B cell (primary cell): ENCODE data around the gene LAMA2. TPM values are rescaled to one million over a fixed set of nuclear protein-coding genes. Genes with fewer than 3 reads are reported as not detected.

Source experiments
- ATAC-seq: fragments of 200-7000 bp; cut with Tn5 transposase; one replicate; pipeline ENCODE4 v1.10.0; 2021; ENCODE audit warnings: low read depth, mild to moderate bottlenecking, moderate number of reproducible peaks, moderate library complexity
- CTCF ChIA-PET: fragments of 350-600 bp; sonication (Branson Sonifier 250); formaldehyde crosslinking; loops from one replicate; lab custom pipeline; 2021; ENCODE audit warnings: antibody characterized with exemption, inconsistent platforms; lab: Charles Lee
- POLR2A ChIA-PET: fragments of 350-600 bp; sonication (Branson Sonifier 250); formaldehyde crosslinking; loops from one replicate; lab custom pipeline; 2021; ENCODE audit warnings: antibody characterized with exemption; lab: Charles Lee
- DNase-seq: peaks from one replicate; pipeline ENCODE4 v3.0.0; 2013
- H2AFZ ChIP-seq: 2 replicates; pipeline ENCODE4 v1.6.1; 2012; ENCODE audit warnings: mild to moderate bottlenecking, low read depth, low read length; ENCODE audit not compliant: insufficient read depth, poor library complexity, severe bottlenecking
- H3K27ac ChIP-seq, 2 donors: 1 replicate in 1 of 2; 2 replicates in 1 of 2; pipeline ENCODE4 v1.5.1; 2012 to 2013; ENCODE audit warnings: low read length in 2 of 2, mild to moderate bottlenecking in 2 of 2, moderate library complexity in 1 of 2
- H3K27me3 ChIP-seq, 4 experiments: fragments of 200-600 bp in 1 of 4; sonication (generic) in 1 of 4; replicated peaks in 1 of 4; 1 replicate in 2 of 4; 2 replicates in 2 of 4; pipeline versions ENCODE4 v1.6.1 to v1.7.0; 2013 to 2016; ENCODE audit warnings: low read length in 3 of 4, mild to moderate bottlenecking in 2 of 4, mixed read lengths in 1 of 4, moderate library complexity in 1 of 4; ENCODE audit not compliant: insufficient read depth in 4 of 4, control insufficient read depth in 3 of 4; ENCODE audit errors: control extremely low read depth in 1 of 4
- H3K36me3 ChIP-seq, 2 experiments: replicated peaks in 1 of 2; 1 replicate in 1 of 2; 2 replicates in 1 of 2; pipeline versions ENCODE4 v1.6.1 to v1.7.1; 2013; ENCODE audit warnings: low read length in 1 of 2; ENCODE audit not compliant: insufficient read depth in 2 of 2, control insufficient read depth in 1 of 2; ENCODE audit errors: control extremely low read depth in 1 of 2, extremely low read depth in 1 of 2
- H3K4me1 ChIP-seq, 2 donors: fragments of 200-600 bp in 1 of 2; sonication (generic) in 1 of 2; 1 replicate in 1 of 2; 2 replicates in 1 of 2; pipeline versions ENCODE4 v1.5.1 to v1.6.1; 2013 to 2017; ENCODE audit warnings: low read length in 2 of 2; ENCODE audit not compliant: control insufficient read depth in 2 of 2, insufficient read depth in 2 of 2
- H3K4me2 ChIP-seq: replicated peaks from 2 replicates; pipeline ENCODE3; 2012; ENCODE audit warnings: mild to moderate bottlenecking, low read depth, low read length; ENCODE audit not compliant: poor library complexity, severe bottlenecking
- H3K4me3 ChIP-seq, 5 experiments: fragments of 200-600 bp in 1 of 5; sonication (generic) in 1 of 5; 1 replicate in 3 of 5; 2 replicates in 2 of 5; pipeline versions ENCODE4 v1.5.1 to v1.7.0; 2011 to 2016; ENCODE audit warnings: low read length in 4 of 5, mild to moderate bottlenecking in 4 of 5, low read depth in 2 of 5, control low read depth in 1 of 5, moderate library complexity in 1 of 5; ENCODE audit not compliant: insufficient read depth in 1 of 5; ENCODE audit errors: control extremely low read depth in 1 of 5, extremely low read depth in 1 of 5
- H3K79me2 ChIP-seq: fragments of 200-600 bp; sonication (generic); one replicate; pipeline ENCODE4 v1.6.0; 2016; ENCODE audit warnings: low read length; ENCODE audit not compliant: control insufficient read depth, insufficient read depth
- H3K9ac ChIP-seq: fragments of 200-600 bp; sonication (generic); 2 replicates; pipeline ENCODE4 v1.6.1; 2017; ENCODE audit warnings: mild to moderate bottlenecking, low read length, moderate library complexity
- H3K9me3 ChIP-seq, 3 donors: one replicate each; pipeline versions ENCODE4 v1.6.1 to v1.7.1; 2013; ENCODE audit warnings: low read length in 2 of 3; ENCODE audit not compliant: control insufficient read depth in 2 of 3, insufficient read depth in 1 of 3; ENCODE audit errors: control extremely low read depth in 1 of 3
- H4K20me1 ChIP-seq: 2 replicates; pipeline ENCODE4 v1.6.0; 2012; ENCODE audit warnings: mild to moderate bottlenecking, low read length; ENCODE audit not compliant: insufficient read depth, control insufficient read depth, poor library complexity, severe bottlenecking
- H3K27ac Mint-ChIP-seq: one replicate; pipeline ENCODE4 v1.8.0; 2021; ENCODE audit warnings: mixed read lengths
- H3K27me3 Mint-ChIP-seq: one replicate; pipeline ENCODE4 v1.8.0; 2021; ENCODE audit warnings: mixed read lengths
- H3K4me1 Mint-ChIP-seq: one replicate; pipeline ENCODE4 v1.8.0; 2021; ENCODE audit warnings: mixed read lengths
- H3K4me3 Mint-ChIP-seq: one replicate; pipeline ENCODE4 v1.8.0; 2021; ENCODE audit warnings: mixed read lengths
- H3K9me3 Mint-ChIP-seq: one replicate; pipeline ENCODE4 v1.8.0; 2022; ENCODE audit warnings: mixed read lengths; ENCODE audit not compliant: insufficient read depth
- CTCF ChIP-seq: fragments of 200-600 bp; IDR thresholded peaks from one replicate; pipeline ENCODE4 v1.8.0; 2022; ENCODE audit warnings: antibody characterized with exemption, mild to moderate bottlenecking
- EZH2 ChIP-seq: IDR thresholded peaks from 2 replicates; pipeline ENCODE4 v1.6.1; 2012; ENCODE audit warnings: borderline replicate concordance, low read depth, mild to moderate bottlenecking, moderate library complexity, low read length; ENCODE audit not compliant: insufficient read depth, poor library complexity, severe bottlenecking
- WGBS: methylation state at CpG from one replicate; pipeline ENCODE4 v1.1.5; 2013; ENCODE audit warnings: missing lambda C conversion rate; ENCODE audit not compliant: insufficient coverage; 5-methylcytosine and 5-hydroxymethylcytosine counted together
- intact Hi-C: fragments of 100-400 bp; cut with micrococcal nuclease; formaldehyde crosslinking; loops from one replicate; pipeline ENCODE4 v1.10.0; 2022
- polyA plus RNA-seq: library from polyadenylated mRNA; depleted of rRNA; stranded (reverse); fragments of >200 nt; gene quantifications from 2 replicates; pipeline ENCODE4 v1.2.3, GENCODE V29; 2012
- total RNA-seq, 2 donors: library from RNA; stranded (reverse); fragments of 120-200 nt in 1 of 2; gene quantifications; 1 replicate in 1 of 2; 2 replicates in 1 of 2; pipeline versions ENCODE4 v1.2.3 to v1.2.4, GENCODE V29; 2013 to 2022

LAMA2 gene
- total and polyA plus RNA-seq, 2 donors (not counting 1 experiment from before 2014, with no cell fraction given): 0.16 TPM; not detected in 1

GRCh38 chr6:129130106-129130505 is 247.2 kb downstream of the LAMA2 start:
- Mint-ChIP-seq H3K27ac (no peak overlapping the region), H3K27me3 (no peaks in the 10 kb centered on the region), H3K4me1 (no peaks in the 10 kb centered on the region), H3K9me3 (no peaks in the 10 kb centered on the region), H3K4me3 (no peak overlapping the region)
- DNase-seq (no peak), ATAC-seq (no peak)
- no peaks in the 10 kb centered on the region for H3K36me3 ChIP-seq
- H3K9me3 ChIP-seq: no peaks in the 10 kb centered on the region
- POLR2A ChIA-PET: no interaction called here
- no peaks in the 10 kb centered on the region for H3K4me1 ChIP-seq
- CTCF ChIA-PET: no interaction called here
- H3K4me3 ChIP-seq: no peak overlapping the region
- intact Hi-C loops: no loop called here
- no peak overlapping the region for H2AFZ ChIP-seq
- no peak overlapping the region for H3K27ac ChIP-seq
- no peak overlapping the region for H3K9ac ChIP-seq
- no peaks in the 10 kb centered on the region for H4K20me1 ChIP-seq
- no peaks in the 10 kb centered on the region for H3K27me3 ChIP-seq
- H3K4me2 ChIP-seq: no peak overlapping the region
- no peaks in the 10 kb centered on the region for H3K79me2 ChIP-seq
- TF ChIP-seq EZH2 (no peak), CTCF (no peak)

GRCh38 chr6:129130959-129131681 is 248.2 kb downstream of the LAMA2 start:
- no peaks in the 10 kb centered on the region for H3K9me3 ChIP-seq
- ATAC-seq (no peak), DNase-seq (no peak)
- H3K4me1 ChIP-seq: no peaks in the 10 kb centered on the region
- H3K4me3 Mint-ChIP-seq: no peak overlapping the region
- H3K4me3 ChIP-seq: no peak overlapping the region
- H3K27ac ChIP-seq: no peak overlapping the region
- no peak overlapping the region for H3K27ac Mint-ChIP-seq
- H3K36me3 ChIP-seq: no peaks in the 10 kb centered on the region
- no peaks in the 10 kb centered on the region for H4K20me1 ChIP-seq
- no peaks in the 10 kb centered on the region for H3K79me2 ChIP-seq
- H3K27me3 ChIP-seq: no peaks in the 10 kb centered on the region
- H3K9me3 Mint-ChIP-seq: no peaks in the 10 kb centered on the region
- H3K4me1 Mint-ChIP-seq: no peaks in the 10 kb centered on the region
- TF ChIP-seq EZH2: no peak
- TF ChIP-seq CTCF: no peak
- H2AFZ ChIP-seq: no peak overlapping the region
- POLR2A ChIA-PET: no interaction called here
- H3K27me3 Mint-ChIP-seq: no peaks in the 10 kb centered on the region
- intact Hi-C loops: no loop called here
- no peak overlapping the region for H3K4me2 ChIP-seq
- CTCF ChIA-PET: interaction anchor here (0.7 kb wide), 1 partner anchor 323 kb away, joined by 4 read pairs; no protein-coding TSS in a partner anchor
- no peak overlapping the region for H3K9ac ChIP-seq
- 83% methylated on average over 1 of the region's 3 CpGs for WGBS
